Limb (tissue), 2 donors: ENCODE data around the gene TBC1D22A.

Source experiments
- DNase-seq, 2 donors: peaks; one replicate each; pipeline ENCODE4 v3.0.0-alpha.2; 2016; ENCODE audit errors: extremely low spot score in 2 of 2

The TBC1D22A gene

GRCh38 chr22:46992121-46992731 lies 229.8 kb downstream of the TBC1D22A start:
- DNase-seq = no peak

DNA sequence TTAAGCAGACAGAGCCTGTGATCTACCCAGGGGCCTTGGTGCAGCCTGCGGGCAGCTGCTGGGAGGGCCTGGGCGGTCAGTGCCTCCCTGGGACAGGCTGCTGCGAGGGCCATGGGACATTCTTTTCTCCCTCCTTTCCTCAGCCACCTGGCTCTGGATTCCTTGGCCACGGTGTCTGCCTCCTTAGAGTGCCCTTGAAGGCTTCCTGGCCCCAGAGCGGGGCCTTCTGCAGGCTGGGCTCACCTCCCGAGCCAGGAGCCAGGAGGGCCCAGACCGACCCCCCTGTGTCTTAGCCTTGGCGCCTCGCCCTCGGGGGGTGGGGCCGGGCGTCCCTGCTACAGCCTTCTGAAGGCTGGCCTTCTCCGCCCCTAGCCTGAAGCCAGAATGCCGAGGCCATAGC lies 231.2 kb downstream of the TBC1D22A start:
- DNase-seq = no peak

DNA sequence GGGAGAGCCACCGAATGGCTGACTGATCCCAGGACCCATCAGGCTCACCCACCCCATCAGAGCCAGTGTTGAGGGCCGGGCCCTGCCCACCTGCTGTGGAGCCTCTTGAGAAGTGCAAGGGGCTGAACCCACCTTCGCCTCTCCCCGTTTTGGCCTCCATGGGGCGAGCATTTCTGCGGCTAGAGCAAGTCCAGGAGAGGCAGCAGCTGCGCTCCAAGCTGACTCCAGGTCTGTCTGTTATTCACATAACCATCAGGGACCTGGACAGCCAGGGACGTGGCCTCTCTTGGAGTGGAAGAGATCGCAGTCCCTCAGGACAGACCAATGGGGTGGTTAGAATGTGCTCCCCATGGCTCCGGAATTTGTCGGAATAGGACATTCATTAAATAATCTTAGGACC lies 231.8 kb downstream of the TBC1D22A start:
- no peak for DNase-seq

DNA sequence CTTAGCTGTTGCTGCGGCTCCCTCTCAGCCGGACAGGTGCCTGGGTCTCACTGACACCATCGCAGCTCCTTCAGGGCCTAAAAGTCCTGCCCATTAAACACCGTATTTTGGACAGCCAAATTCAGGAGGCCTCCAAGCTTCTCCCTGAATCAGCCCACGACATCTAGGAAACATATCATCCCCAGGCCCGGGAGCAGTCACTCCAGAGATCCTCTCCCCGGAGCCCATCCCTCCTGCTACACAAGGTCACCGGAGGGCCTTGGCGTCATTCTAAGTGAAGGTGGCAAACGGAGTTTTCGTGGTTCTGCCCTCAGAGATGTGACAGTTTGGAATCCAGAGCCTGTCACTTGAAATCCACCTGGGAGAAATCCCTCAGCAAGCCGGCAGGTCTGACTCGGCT lies 232.5 kb downstream of the TBC1D22A start:
- no peak for DNase-seq

DNA sequence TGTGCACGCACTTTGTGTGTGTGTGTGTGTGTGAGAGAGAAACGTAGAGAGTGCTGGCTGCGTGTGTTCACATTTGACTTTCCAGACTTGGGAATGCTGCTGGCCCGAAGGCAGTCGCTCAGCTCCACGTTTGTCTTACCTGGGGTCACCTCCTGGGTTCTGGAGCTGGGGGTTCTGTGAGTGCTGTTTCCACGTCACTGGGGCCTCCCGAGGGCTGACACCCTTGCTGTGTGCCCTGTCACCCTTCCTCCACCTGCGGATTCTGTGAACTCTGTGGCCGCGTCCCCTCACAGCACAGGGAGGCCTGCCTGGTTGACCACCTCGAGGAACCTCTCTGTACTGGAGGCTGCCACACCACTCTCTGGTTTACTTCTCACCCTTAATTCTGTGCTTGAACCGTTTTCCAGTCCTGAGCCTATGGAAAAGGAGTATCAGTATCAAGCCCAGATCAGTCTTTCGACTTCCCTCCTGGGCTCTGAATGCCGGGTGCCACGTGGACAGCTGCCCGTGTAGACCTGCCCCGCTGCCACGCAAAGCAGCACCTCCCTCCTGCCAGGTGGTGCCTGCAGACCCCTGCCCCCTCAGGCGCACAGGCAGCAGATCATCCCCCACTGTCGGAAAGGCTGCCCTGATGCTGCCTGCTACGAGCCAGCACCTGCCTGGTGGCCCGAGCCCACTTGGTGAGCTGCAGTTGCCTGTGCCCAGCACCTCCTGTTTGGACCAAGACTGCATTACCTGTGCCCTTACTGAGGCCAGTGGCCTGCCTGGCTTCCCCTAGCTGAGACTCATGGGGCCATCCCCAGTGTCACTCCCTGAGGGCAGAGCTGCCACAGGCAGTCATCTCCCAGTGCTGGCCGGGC lies 233.3 kb downstream of the TBC1D22A start:
- DNase-seq = no peak

GRCh38 chr22:46996595-46997310 lies 234.3 kb downstream of the TBC1D22A start:
- no peak for DNase-seq

- no peak for DNase-seq
These were observed 235.0 kb downstream of the TBC1D22A start for GRCh38 chr22:46997311-46997970.

DNA sequence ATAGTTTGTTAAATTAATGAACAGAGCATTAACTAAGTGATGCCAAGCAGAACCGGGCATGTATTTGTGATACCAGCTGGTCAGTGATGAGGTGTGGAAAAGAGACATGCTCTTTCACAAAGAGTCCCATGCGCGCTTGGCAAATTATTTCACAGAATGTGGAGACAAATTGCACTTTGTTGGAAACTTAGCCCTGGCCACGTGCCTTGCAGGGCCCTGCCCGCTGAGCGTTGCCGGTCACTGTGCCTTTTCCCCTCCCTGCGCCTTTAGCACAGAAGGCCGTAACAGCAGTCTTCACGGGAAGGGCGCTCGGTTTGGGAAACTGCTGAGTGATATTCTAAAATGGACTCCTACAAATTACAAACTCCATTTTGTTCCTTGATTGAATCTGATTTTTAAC lies 235.9 kb downstream of the TBC1D22A start:
- DNase-seq = no peak

- DNase-seq = no peak
These were observed 237.8 kb downstream of the TBC1D22A start for GRCh38 chr22:47000256-47000655.

- DNase-seq = no peak
These were observed 238.4 kb downstream of the TBC1D22A start for GRCh38 chr22:47000888-47001287.

- DNase-seq = no peak
These were observed 238.8 kb downstream of the TBC1D22A start for GRCh38 chr22:47001288-47001687.

DNA sequence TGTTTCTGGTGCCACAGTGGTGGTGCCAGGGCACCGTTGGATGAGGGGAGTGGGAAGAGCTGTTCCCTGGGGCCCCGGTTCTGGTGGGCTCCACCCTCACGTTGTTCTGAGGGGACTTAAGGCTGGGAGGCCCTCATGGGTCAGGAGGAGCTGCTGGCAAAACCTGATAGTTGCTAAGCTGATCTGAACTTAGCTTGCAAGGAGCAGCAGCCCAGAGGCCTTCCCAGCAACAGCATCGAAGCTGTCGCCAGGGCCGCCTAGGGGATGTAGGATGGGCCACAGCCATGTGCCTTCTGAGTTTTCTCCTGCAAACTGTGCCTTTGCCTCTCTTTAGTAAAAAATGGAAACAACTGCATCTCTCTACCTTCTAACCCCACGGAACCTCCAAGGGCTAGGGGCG lies 240.2 kb downstream of the TBC1D22A start:
- DNase-seq = no peak

DNA sequence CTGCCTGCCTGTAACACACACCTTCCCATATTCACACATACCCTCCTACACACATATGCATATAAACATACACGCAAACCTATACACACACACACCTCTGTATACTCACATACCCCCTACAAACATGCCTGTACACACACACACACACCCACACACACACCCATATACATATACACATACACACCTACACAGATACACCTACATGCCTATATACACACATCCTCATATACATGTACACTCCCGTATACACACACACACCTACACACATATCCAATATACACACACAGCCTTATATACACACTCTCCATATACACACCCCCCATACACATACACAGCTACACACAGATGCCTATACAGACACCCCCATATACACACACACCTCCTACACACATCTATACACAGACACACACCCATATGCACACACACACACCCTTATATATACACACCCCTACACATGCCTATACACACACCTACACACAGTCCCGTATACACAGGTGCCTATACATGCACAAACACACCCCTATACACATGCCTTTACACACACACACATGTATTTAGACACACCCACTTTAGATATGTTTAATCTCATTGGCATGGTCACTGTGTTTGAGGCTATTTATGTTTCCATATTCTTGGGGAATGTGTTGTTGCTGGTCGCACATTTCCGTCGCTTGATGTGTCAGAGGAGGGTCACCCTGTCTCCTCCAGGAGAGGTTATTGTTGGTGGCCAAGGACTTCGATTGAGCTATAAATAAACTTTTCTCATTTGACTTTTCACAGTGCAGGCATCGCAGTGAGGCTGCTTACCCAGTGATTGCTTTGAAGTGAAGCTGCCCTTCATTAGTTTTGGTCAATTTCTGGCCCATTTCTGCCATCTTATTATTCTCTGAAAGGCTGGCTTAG lies 243.3 kb downstream of the TBC1D22A start:
- DNase-seq = no peak

DNA sequence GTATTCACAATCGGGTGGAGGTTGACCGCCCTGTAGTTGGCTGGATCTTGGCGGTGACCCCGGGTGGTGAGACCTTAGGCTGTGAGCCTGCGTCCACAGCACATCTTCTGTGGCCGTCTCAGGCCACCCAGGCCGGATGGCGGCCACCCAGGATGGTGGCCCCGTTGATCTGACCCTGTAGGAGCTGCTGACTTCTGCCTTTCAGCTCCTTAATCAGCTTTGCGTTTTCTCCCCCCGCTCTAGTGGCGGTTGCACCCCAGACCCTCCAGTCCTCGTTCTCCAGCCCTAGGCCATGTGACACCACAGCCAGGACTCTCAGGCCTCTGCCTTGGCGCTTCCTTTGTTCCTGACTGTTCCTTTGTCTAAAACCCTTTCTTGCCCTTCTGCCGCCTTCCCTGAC lies 244.0 kb downstream of the TBC1D22A start:
- DNase-seq = no peak

- no peak for DNase-seq
These were observed 244.4 kb downstream of the TBC1D22A start for GRCh38 chr22:47006869-47007268.

- DNase-seq = no peak
These were observed 245.0 kb downstream of the TBC1D22A start for GRCh38 chr22:47007496-47007895.

DNA sequence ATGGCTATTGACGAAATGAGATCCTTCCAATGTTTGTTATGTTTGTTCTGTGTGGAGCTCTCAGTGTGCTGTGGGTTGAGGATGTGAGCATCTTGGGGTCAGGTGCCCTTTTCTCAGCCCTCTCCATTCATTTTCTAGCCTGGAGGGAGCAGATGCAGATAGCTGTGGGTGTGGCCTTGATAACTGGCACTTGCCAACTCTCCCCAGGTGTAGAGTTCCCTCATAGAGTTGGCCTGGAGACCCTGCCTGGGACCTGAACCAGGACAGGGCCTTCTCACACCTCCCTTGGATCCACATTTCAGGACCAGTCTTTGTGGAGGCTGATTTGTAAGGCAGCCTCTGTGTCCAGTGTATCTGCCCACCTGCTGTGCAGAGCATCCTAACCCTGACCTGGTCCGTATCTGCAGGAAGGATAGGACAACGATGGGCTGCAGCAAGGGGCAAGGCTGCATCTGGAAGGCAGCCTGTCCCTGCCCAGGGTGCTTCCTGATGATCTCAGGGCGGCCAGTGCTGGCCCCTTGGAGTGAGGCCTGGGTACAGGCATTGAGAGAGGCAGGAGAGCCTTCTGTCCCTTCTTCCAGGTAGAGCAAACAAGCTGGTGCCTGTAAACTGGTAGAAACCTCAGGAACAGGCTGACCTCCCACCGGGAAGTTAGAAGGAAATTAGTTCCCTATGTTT lies 245.9 kb downstream of the TBC1D22A start:
- no peak for DNase-seq

DNA sequence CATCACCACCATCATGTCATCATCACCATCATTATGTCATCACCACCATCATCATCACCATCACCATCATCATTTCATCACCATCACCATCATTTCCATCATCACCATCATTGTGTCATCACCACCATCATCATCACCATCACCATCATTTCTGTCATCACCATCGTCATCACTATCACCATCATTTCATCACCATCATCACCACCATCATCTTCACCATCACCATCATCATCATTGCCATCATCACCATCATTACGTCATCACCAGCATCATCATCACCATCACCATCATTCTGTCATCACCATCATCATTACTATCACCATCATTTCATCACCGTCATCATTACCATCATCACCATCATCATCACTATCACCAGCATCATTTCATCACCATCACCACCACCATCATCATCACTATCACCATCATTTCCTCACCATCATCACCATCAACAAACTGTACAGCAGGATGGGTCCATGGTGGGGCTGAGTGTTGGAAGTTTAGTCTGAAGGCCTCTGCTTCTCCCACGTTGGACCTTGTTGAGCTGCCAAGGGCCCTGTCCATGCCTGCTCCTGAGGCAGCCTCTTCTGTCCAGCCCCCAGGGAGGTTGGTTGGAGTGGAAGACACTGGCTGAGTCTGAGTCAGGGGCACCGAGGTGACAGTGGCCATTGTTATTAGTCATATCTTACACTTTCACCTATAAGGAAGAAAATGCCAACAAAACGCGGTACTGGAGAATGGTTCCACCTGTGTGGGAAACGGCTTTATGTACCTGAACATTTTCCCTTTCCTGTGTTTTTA lies 247.1 kb downstream of the TBC1D22A start:
- no peak for DNase-seq

GRCh38 chr22:47010211-47010610 lies 247.8 kb downstream of the TBC1D22A start:
- DNase-seq = no peak
